SU-DHL-6 (cell line): ENCODE data around the gene RNF227.

ENCODE experiments used
- H2AFZ ChIP-seq: fragments of 200-600 bp; sonication (generic); 2 replicates; pipeline ENCODE4 v1.6.1; 2014; ENCODE audit warnings: low read depth, mild to moderate bottlenecking, moderate library complexity, mixed read lengths, antibody characterized with exemption, low read length; ENCODE audit not compliant: severe bottlenecking
- H3F3A ChIP-seq: fragments of 200-600 bp; shearing (Covaris generic); 2 replicates; pipeline ENCODE4 v1.6.0; 2016; ENCODE audit warnings: antibody characterized with exemption, mild to moderate bottlenecking; ENCODE audit not compliant: insufficient read depth
- H3K27ac ChIP-seq: fragments of 200-600 bp; sonication (generic); 2 replicates; pipeline ENCODE4 v1.5.1; 2016; ENCODE audit warnings: low read depth, mild to moderate bottlenecking, low read length, moderate library complexity, mixed read lengths
- H3K27me3 ChIP-seq: fragments of 200-600 bp; sonication (generic), shearing (Covaris generic); 2 replicates; pipeline ENCODE4 v1.6.0; 2014; ENCODE audit warnings: mild to moderate bottlenecking, low read length
- H3K36me3 ChIP-seq: fragments of 200-600 bp; sonication (generic); 2 replicates; pipeline ENCODE4 v1.6.1; 2014; ENCODE audit warnings: mild to moderate bottlenecking, low read length, mixed read lengths
- H3K4me2 ChIP-seq: fragments of 300-600, 200-600 bp; shearing (Covaris generic), sonication (generic); 2 replicates; pipeline ENCODE4 v1.6.0; 2014; ENCODE audit warnings: low read length, low read depth, mild to moderate bottlenecking; ENCODE audit not compliant: poor library complexity, severe bottlenecking
- H3K4me3 ChIP-seq: fragments of 200-600 bp; sonication (generic); 2 replicates; pipeline ENCODE4 v1.5.1; 2014; ENCODE audit warnings: antibody characterized with exemption, low read length, mild to moderate bottlenecking, mixed read lengths; ENCODE audit not compliant: insufficient read depth, poor library complexity, severe bottlenecking
- H3K79me2 ChIP-seq: fragments of 200-600 bp; sonication (generic); 2 replicates; pipeline ENCODE4 v1.6.1; 2014; ENCODE audit warnings: mild to moderate bottlenecking, low read length, moderate library complexity; ENCODE audit not compliant: insufficient read depth
- H3K9ac ChIP-seq: fragments of 200-600 bp; sonication (generic); 2 replicates; pipeline ENCODE4 v1.7.0; 2014; ENCODE audit warnings: mild to moderate bottlenecking, low read length
- H3K9me2 ChIP-seq: fragments of 200-600 bp; sonication (generic); replicated peaks from 2 replicates; pipeline ENCODE4 v1.6.1; 2014; ENCODE audit warnings: low read length; ENCODE audit not compliant: insufficient read depth
- H3K9me3 ChIP-seq: fragments of 200-600 bp; sonication (generic); 2 replicates; pipeline ENCODE4 v1.6.1; 2014; ENCODE audit warnings: low read length, mixed read lengths; ENCODE audit not compliant: insufficient read depth
- H4K20me1 ChIP-seq: fragments of 200-600 bp; sonication (generic); 2 replicates; pipeline ENCODE4 v1.6.1; 2014; ENCODE audit warnings: low read depth, mild to moderate bottlenecking, antibody characterized with exemption, low read length, moderate library complexity, mixed read lengths
- EZH2phosphoT487 ChIP-seq: fragments of 200-600 bp; sonication (generic), shearing (Covaris generic); conservative IDR thresholded peaks from 2 replicates; pipeline ENCODE4 v1.6.1; 2018; ENCODE audit warnings: mild to moderate bottlenecking, antibody characterized with exemption, low read length, moderate library complexity, mixed read lengths
- TF ChIP-seq, protein P1 (sequence below): fragments of 200-600 bp; sonication (generic); IDR thresholded peaks from one replicate; pipeline ENCODE4 v1.5.1; 2017; ENCODE audit warnings: antibody characterized with exemption, mild to moderate bottlenecking, low read length, moderate library complexity; ENCODE audit not compliant: insufficient read depth, poor library complexity, severe bottlenecking

Gene RNF227

GRCh38 chr17:7882629-7883028, 33.5 kb downstream of the RNF227 start:
- Histone ChIP-seq H3K4me3 (peak overlapping the region; percentile 32), H3K27ac (peak overlapping the region; percentile 85), H3K9ac (peak overlapping the region; percentile 57), H3F3A (peaks cover 55% of the 10 kb centered on the region), H3K36me3 (peaks cover 10% of the 10 kb centered on the region), H3K79me2 (peaks cover 30% of the 10 kb centered on the region), H4K20me1 (no peaks in the 10 kb centered on the region), H3K9me3 (no peaks in the 10 kb centered on the region), H3K9me2 (no peaks in the 10 kb centered on the region), H2AFZ (no peak overlapping the region), H3K4me2 (peak overlapping the region; percentile 96), H3K27me3 (no peaks in the 10 kb centered on the region)
- TF ChIP-seq, protein P1, sequence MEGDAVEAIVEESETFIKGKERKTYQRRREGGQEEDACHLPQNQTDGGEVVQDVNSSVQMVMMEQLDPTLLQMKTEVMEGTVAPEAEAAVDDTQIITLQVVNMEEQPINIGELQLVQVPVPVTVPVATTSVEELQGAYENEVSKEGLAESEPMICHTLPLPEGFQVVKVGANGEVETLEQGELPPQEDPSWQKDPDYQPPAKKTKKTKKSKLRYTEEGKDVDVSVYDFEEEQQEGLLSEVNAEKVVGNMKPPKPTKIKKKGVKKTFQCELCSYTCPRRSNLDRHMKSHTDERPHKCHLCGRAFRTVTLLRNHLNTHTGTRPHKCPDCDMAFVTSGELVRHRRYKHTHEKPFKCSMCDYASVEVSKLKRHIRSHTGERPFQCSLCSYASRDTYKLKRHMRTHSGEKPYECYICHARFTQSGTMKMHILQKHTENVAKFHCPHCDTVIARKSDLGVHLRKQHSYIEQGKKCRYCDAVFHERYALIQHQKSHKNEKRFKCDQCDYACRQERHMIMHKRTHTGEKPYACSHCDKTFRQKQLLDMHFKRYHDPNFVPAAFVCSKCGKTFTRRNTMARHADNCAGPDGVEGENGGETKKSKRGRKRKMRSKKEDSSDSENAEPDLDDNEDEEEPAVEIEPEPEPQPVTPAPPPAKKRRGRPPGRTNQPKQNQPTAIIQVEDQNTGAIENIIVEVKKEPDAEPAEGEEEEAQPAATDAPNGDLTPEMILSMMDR, result no peak
- no peak for TF ChIP-seq EZH2phosphoT487

- no peaks in the 10 kb centered on the region for H4K20me1 ChIP-seq
- no peaks in the 10 kb centered on the region for H3K9me2 ChIP-seq
- peak overlapping the region; percentile 85 for H3K27ac ChIP-seq
- no peaks in the 10 kb centered on the region for H3K9me3 ChIP-seq
- H2AFZ ChIP-seq, result no peak overlapping the region
- TF ChIP-seq EZH2phosphoT487, result no peak
- TF ChIP-seq, protein P1, result no peak
- H3K4me3 ChIP-seq, result peak overlapping the region; percentile 32
- H3F3A ChIP-seq, result peaks cover 54% of the 10 kb centered on the region
- peaks cover 25% of the 10 kb centered on the region for H3K79me2 ChIP-seq
- peak overlapping the region; percentile 96 for H3K4me2 ChIP-seq
- peak overlapping the region; percentile 57 for H3K9ac ChIP-seq
- peaks cover 14% of the 10 kb centered on the region for H3K36me3 ChIP-seq
- H3K27me3 ChIP-seq, result no peaks in the 10 kb centered on the region
These were observed 34.0 kb downstream of the RNF227 start for GRCh38 chr17:7882068-7882467.

DNA sequence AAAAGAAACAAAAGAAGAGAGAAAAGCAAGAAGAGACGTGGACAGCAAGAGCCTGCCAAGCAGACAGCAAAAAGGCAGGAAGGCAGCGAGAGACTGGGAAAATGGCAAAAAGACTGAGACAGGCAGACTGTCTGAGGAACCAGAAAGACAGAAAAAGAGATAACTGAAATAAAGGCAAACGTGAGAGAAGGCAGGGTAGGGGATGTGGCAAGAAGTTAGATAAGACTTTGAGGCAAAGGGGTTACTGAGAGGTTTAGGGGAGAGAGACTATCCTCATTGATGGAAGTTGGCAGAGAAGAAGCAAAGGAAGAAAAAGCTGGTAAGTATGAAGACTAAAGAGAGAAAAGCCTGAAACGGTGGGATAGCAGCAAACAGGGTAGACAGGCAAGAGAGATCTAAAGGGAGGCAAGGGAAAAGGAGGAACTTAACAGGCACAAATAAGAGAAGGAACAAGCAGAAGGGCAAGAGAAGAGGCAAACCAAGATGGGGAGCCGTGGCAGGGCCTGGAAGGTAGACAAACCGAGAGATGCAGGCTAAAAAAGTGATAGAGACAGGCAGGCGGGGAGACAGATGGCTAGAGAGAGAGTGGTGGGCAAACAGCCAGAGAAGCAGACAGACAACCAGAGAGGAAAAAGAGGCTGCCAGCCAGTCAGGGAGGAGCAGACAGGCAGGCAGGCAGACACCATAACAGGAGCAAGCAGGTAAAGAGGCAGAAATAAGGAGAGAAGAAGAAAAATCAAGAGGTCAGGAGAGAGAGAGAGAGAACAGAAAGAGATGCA, 34.6 kb downstream of the RNF227 start:
- Histone ChIP-seq H4K20me1 (no peaks in the 10 kb centered on the region), H3K9me3 (no peaks in the 10 kb centered on the region), H3K79me2 (peaks cover 19% of the 10 kb centered on the region), H2AFZ (no peak overlapping the region), H3K36me3 (peaks cover 18% of the 10 kb centered on the region), H3F3A (peaks cover 54% of the 10 kb centered on the region), H3K4me2 (peak overlapping the region; percentile 96), H3K9me2 (no peaks in the 10 kb centered on the region), H3K27me3 (no peaks in the 10 kb centered on the region), H3K4me3 (peak overlapping the region; percentile 32), H3K9ac (peak overlapping the region; percentile 57), H3K27ac (peak overlapping the region; percentile 85)
- TF ChIP-seq, protein P1, result no peak
- TF ChIP-seq EZH2phosphoT487, result no peak
